Right atrium auricular region (tissue), 2 donors: ENCODE results near the gene CA6. TPM values are rescaled to one million over a fixed set of nuclear protein-coding genes. Genes with fewer than 3 reads are reported as not detected.

Source experiments
- DNase-seq: peaks from one replicate; pipeline ENCODE4 v3.0.0-alpha.2; 2019; ENCODE audit warnings: low spot score
- H3K27ac ChIP-seq, 2 donors: fragments of 200-600 bp; sonication (generic); 1 replicate in 1 of 2; 2 replicates in 1 of 2; pipeline ENCODE4 v1.5.1; 2016 to 2019
- H3K27me3 ChIP-seq, 2 donors: fragments of 200-600 bp; sonication (generic); one replicate each; pipeline versions ENCODE4 v1.5.1 to v1.6.0; 2017 to 2019
- H3K36me3 ChIP-seq: fragments of 200-600 bp; sonication (generic); one replicate; pipeline ENCODE4 v1.5.1; 2016
- H3K4me1 ChIP-seq, 2 donors: fragments of 200-600 bp; sonication (generic); one replicate each; pipeline versions ENCODE4 v1.5.1 to v1.6.0; 2017 to 2019
- H3K4me3 ChIP-seq, 2 donors: fragments of 200-600 bp; sonication (generic); 1 replicate in 1 of 2; 2 replicates in 1 of 2; pipeline ENCODE4 v1.5.1; 2017 to 2019; ENCODE audit warnings: mild to moderate bottlenecking in 1 of 2, moderate library complexity in 1 of 2
- H3K9me3 ChIP-seq, 2 donors: fragments of 200-600 bp; sonication (generic); one replicate each; pipeline ENCODE4 v1.5.1; 2019
- total RNA-seq, 2 donors: library from RNA; depleted of rRNA; stranded (reverse); fragments of >200 nt; gene quantifications; one replicate each; pipeline ENCODE4 v1.1.0, GENCODE V29; 2016
- TF ChIP-seq, protein P1 (sequence below), 2 donors: fragments of 200-600 bp; sonication (generic); IDR thresholded peaks; one replicate each; pipeline ENCODE4 v1.5.1; 2019; ENCODE audit warnings: antibody characterized with exemption in 2 of 2

Gene CA6
- total RNA-seq, 2 donors from 2014 or later: not detected

GRCh38 chr1:9009438-9010370 is 64.0 kb downstream of the CA6 start:
- peaks cover 0 to 18% of the 10 kb centered on the region in 2 donors for H3K4me1 ChIP-seq
- no peaks in the 10 kb centered on the region for H3K9me3 ChIP-seq
- H3K27ac ChIP-seq: no peak overlapping the region
- no peaks in the 10 kb centered on the region for H3K27me3 ChIP-seq
- DNase-seq: no peak
- H3K36me3 ChIP-seq: no peaks in the 10 kb centered on the region
- H3K4me3 ChIP-seq: no peak overlapping the region
- TF ChIP-seq, protein P1, sequence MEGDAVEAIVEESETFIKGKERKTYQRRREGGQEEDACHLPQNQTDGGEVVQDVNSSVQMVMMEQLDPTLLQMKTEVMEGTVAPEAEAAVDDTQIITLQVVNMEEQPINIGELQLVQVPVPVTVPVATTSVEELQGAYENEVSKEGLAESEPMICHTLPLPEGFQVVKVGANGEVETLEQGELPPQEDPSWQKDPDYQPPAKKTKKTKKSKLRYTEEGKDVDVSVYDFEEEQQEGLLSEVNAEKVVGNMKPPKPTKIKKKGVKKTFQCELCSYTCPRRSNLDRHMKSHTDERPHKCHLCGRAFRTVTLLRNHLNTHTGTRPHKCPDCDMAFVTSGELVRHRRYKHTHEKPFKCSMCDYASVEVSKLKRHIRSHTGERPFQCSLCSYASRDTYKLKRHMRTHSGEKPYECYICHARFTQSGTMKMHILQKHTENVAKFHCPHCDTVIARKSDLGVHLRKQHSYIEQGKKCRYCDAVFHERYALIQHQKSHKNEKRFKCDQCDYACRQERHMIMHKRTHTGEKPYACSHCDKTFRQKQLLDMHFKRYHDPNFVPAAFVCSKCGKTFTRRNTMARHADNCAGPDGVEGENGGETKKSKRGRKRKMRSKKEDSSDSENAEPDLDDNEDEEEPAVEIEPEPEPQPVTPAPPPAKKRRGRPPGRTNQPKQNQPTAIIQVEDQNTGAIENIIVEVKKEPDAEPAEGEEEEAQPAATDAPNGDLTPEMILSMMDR (IDR thresholded peaks at IDR 0.05): peak; percentile 14 to 60

- peak; percentile 66 for DNase-seq
- Histone ChIP-seq H3K4me1 (peaks cover 0 to 11% of the 10 kb centered on the region in 2 donors), H3K27ac (no peak overlapping the region), H3K27me3 (no peaks in the 10 kb centered on the region), H3K36me3 (no peaks in the 10 kb centered on the region), H3K4me3 (no peak overlapping the region), H3K9me3 (no peaks in the 10 kb centered on the region)
- TF ChIP-seq, protein P1 (IDR thresholded peaks at IDR 0.05): no peak
These were observed 65.2 kb downstream of the CA6 start for GRCh38 chr1:9010781-9011323.

GRCh38 chr1:9013819-9014218 is 68.2 kb downstream of the CA6 start:
- Histone ChIP-seq H3K36me3 (no peaks in the 10 kb centered on the region), H3K4me1 (peaks cover 0 to 14% of the 10 kb centered on the region in 2 donors), H3K27ac (no peak overlapping the region), H3K27me3 (no peaks in the 10 kb centered on the region), H3K9me3 (no peaks in the 10 kb centered on the region), H3K4me3 (no peak overlapping the region)
- DNase-seq: no peak
- TF ChIP-seq, protein P1 (IDR thresholded peaks at IDR 0.05): no peak

DNA sequence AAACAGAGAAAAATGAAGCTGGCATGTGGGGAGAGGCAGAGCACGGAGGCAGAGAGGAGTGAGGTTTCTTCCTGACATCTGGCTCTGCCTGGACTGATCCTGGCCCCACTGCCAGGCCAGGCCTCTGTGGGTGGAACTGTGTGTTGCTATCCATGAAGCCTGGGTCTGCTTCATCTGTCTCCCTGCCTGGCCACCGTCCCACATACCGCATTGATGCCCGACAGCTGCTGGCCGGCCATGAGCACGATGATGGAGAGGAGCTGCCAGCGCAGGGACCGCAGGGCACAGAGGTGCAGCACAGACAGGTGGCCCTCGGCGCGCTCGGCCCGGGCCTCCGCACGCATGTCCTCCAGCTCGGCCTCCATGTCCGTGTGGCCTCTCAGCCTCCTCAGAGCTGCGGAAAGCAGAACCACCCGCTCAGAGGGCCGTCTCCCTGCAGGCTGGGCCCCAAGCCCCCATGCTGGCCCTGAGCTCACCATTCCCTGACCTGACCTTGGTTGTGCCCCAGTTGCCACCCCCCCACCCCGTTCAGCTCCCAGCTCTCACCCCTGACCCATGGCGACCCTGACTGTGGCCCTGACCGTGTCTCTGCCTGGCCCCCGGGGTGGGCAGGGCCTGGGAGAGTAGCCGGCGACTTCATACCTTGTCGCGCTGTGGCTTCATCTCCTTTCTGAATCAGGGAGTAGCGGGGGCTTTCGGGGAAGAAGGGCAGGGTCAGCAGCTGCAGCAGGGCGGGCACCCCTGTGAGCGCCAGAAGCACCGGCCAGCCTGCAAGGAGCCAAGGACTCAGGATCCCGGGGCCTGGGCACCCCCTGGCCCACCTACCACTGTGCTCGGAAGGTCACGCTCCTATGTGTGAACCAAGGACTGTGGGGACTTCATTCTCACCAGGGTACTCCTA is 69.1 kb downstream of the CA6 start:
- Histone ChIP-seq H3K27ac (no peak overlapping the region), H3K4me3 (no peak overlapping the region), H3K4me1 (peaks cover 0 to 14% of the 10 kb centered on the region in 2 donors), H3K9me3 (no peaks in the 10 kb centered on the region), H3K27me3 (no peaks in the 10 kb centered on the region), H3K36me3 (no peaks in the 10 kb centered on the region)
- DNase-seq: no peak
- TF ChIP-seq, protein P1 (IDR thresholded peaks at IDR 0.05): no peak

- no peaks in the 10 kb centered on the region for H3K9me3 ChIP-seq
- no peak overlapping the region for H3K4me3 ChIP-seq
- H3K4me1 ChIP-seq: peaks cover 0 to 3% of the 10 kb centered on the region in 2 donors
- TF ChIP-seq, protein P1 (IDR thresholded peaks at IDR 0.05): no peak
- no peaks in the 10 kb centered on the region for H3K36me3 ChIP-seq
- DNase-seq: no peak
- no peak overlapping the region for H3K27ac ChIP-seq
- H3K27me3 ChIP-seq: no peaks in the 10 kb centered on the region
These were observed 70.8 kb downstream of the CA6 start for GRCh38 chr1:9016455-9016854.
